LNCAP (cell line): ENCODE results near the gene BUD13.

ENCODE experiments used
- TF ChIP-seq, protein P1 (sequence below): fragments of 450-650 bp; IDR thresholded peaks from 2 replicates; pipeline ENCODE4 v1.5.1; 2017; ENCODE audit warnings: mild to moderate bottlenecking

BUD13 gene

DNA sequence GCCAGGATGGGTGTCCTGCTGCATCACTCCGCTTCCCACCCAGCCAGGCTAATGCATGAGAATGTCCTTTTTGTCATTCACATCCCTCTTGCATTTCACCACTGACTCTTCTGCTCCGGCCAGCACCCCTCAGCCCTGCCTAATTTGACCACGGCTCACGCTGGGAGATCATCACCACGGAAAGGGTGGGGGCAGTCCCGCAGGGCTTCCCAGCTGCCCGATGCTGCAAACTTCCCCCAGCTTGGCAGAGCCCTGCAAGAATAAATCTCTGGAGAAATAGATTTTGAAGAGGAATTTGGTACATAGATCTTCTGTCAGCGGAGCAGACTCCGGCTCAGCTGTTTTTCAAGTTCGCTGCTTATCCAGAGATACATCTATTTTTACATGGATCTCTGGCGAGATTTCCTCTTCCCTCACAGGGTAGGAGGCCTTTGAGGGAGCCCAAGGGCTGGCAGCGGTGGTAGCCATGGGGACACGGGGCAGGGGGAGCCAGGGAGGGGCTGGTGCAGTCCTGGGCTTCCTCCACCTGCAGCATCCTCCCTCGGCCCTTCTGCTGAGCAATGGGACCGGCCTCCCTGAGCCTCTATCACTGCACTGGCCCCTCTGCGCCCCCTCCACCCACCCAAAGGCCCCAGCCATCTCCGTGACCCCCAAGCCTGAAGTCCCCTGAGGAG is 62.6 kb downstream of the BUD13 start:
- TF ChIP-seq, protein P1, sequence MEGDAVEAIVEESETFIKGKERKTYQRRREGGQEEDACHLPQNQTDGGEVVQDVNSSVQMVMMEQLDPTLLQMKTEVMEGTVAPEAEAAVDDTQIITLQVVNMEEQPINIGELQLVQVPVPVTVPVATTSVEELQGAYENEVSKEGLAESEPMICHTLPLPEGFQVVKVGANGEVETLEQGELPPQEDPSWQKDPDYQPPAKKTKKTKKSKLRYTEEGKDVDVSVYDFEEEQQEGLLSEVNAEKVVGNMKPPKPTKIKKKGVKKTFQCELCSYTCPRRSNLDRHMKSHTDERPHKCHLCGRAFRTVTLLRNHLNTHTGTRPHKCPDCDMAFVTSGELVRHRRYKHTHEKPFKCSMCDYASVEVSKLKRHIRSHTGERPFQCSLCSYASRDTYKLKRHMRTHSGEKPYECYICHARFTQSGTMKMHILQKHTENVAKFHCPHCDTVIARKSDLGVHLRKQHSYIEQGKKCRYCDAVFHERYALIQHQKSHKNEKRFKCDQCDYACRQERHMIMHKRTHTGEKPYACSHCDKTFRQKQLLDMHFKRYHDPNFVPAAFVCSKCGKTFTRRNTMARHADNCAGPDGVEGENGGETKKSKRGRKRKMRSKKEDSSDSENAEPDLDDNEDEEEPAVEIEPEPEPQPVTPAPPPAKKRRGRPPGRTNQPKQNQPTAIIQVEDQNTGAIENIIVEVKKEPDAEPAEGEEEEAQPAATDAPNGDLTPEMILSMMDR: no peak

GRCh38 chr11:116707746-116708145 is 65.0 kb downstream of the BUD13 start:
- TF ChIP-seq, protein P1: no peak

DNA sequence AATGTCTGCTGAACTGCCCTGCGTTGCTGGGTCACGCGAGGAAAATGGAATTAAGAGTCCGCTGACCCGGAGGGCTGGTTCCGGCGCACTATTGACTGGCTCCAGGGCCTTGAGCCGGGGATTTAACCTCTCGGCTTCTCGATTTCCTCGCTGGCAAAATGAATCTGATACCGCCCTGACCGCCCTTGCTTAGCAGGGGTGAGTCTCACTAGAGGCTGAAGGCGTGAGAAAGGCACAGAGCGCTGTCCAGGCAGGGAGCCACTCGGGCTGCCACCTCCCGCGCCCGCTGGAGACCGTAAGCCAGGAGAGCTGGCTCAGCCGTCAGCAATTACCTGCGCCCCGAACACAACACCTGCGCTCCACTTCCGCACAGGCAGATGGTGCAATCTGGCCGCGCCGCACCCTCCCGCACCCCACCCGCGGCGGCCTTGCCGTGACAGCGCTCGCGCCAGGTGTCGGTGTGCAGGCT is 65.6 kb downstream of the BUD13 start:
- TF ChIP-seq, protein P1: no peak

DNA sequence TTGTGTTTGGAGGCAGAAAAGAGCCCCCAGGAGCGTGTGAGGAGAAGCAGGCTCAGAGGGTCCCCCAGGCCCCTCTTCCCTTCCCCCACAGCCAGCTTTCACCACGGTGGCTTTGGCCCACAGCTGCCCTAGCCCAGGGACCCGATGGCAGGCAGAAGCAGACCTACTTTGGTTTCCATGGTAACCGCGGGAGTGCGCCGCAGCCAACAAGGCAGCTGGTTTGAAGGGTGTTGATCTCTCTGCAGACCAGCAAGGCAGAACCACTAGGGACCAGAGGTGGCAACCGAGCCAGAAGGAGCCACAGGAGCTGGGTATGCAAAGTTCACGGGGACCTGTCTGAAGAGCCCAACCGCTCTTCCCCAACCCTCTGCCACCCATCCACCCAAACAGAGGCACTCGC is 69.4 kb downstream of the BUD13 start:
- TF ChIP-seq, protein P1: no peak

DNA sequence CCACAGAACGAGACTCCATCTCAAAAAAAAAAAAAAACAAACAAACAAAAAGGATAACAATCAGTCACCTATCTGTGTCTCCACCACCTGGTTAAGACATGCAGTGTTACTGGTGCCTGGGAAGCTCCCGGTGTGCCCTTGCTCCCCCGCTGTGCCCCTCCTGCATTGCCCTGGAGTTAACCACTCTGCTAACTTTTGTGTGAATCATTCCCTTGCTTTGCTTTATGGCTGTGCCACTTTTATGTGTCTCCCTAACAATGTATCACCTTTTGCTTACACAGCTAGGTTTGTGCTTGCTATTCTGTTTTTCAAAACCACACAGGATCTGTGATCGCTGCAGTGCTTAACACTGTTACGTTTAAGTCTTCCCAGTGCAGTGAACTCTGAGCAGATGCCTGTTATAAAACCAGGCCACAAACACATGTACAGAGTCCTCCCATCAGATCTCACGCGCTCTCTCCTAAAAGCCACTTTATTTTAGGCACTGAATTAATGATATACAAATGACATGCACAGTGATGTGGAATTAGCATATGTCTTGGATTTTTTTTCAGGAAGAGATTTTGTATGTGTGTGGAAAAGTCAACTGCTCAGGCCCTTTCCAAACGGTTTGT is 69.9 kb downstream of the BUD13 start:
- TF ChIP-seq, protein P1: no peak

GRCh38 chr11:116701876-116702275 is 70.9 kb downstream of the BUD13 start:
- TF ChIP-seq, protein P1: no peak

GRCh38 chr11:116701297-116701801 is 71.4 kb downstream of the BUD13 start:
- TF ChIP-seq, protein P1: no peak
